ENCODE measurements around the gene B3GNT3.

DNA sequence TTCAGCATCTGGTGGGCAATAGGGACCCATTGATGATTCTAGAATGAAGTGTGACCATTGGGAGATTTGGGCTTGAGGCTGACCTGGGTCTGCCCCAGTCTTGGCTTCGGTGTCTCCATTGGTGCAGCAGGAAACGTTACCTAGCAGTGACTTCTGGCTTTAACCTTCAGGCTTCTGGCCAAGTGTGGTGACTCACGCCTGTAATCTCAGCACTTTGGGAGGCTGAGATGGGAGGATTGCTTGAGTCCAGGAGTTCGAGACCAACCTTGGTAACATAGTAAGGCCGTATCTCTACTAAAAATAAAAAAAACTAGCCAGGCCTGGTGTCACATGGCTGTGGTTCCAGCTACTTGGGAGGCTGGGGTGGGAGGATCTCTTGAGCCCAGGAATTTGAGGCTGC lies 36.4 kb upstream of the B3GNT3 start:
- TF ChIP-seq, protein P1, sequence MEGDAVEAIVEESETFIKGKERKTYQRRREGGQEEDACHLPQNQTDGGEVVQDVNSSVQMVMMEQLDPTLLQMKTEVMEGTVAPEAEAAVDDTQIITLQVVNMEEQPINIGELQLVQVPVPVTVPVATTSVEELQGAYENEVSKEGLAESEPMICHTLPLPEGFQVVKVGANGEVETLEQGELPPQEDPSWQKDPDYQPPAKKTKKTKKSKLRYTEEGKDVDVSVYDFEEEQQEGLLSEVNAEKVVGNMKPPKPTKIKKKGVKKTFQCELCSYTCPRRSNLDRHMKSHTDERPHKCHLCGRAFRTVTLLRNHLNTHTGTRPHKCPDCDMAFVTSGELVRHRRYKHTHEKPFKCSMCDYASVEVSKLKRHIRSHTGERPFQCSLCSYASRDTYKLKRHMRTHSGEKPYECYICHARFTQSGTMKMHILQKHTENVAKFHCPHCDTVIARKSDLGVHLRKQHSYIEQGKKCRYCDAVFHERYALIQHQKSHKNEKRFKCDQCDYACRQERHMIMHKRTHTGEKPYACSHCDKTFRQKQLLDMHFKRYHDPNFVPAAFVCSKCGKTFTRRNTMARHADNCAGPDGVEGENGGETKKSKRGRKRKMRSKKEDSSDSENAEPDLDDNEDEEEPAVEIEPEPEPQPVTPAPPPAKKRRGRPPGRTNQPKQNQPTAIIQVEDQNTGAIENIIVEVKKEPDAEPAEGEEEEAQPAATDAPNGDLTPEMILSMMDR (IDR thresholded peaks at IDR 0.05) = no peak
- no peak for TF ChIP-seq POLR2A (IDR thresholded peaks at IDR 0.05)
